Stimulated activated CD8-positive, alpha-beta memory T cell treated with anti-CD3 and anti-CD28 coated beads, Interleukin-15, amount 100 ng/mL, for 48 hours (primary cell): ENCODE measurements around the gene MYO18A.

Experiments used
- DNase-seq, 2 donors: peaks; one replicate each; pipeline ENCODE4 v3.0.0-alpha.2; 2020; ENCODE audit warnings: low read depth in 2 of 2

Gene MYO18A

DNA sequence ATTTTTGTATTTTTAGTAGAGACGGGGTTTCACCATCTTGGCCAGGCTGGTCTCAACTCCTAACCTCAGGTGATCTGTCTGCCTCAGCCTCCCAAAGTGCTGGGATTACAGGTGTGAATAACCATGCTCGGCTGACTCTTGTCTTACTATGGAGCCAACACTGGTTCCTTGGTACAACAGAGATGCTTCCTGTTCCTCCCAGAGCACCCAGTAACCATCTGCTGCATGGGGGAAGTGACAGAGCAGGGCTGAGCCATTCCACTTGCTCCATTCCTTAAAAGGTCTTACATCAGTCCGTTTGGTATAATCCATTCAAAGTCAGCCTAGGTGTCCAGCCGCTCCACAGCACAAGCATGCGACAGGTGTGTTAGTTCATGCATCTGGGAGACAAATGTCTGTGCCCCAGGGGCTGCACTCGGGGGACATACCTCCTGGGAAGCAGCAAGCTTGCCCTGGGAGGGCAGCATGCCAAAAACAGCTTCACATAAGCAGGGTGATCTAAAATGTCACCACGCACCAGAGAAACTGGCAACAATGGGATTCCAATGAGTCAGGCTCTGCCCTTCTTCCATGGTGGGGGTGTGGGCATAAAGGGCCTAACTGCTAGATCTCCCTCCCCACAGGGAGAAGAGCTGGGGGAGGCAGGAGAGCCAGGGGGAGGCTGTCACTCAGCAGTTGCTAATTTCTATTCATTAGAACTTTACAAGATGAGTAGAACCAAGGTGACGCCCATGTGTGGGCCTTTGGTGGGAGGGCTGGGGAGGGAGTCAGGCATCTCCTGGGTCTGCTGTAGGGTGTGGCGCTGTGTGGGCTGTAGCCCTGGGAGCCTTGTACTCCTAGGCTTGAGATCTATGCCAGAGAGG lies 101.8 kb downstream of the MYO18A start:
- DNase-seq: no peak

GRCh38 chr17:29077320-29077719 lies 102.9 kb downstream of the MYO18A start:
- DNase-seq: no peak

- DNase-seq: no peak
Measured at GRCh38 chr17:29076722-29077121, 103.5 kb downstream of the MYO18A start.

DNA sequence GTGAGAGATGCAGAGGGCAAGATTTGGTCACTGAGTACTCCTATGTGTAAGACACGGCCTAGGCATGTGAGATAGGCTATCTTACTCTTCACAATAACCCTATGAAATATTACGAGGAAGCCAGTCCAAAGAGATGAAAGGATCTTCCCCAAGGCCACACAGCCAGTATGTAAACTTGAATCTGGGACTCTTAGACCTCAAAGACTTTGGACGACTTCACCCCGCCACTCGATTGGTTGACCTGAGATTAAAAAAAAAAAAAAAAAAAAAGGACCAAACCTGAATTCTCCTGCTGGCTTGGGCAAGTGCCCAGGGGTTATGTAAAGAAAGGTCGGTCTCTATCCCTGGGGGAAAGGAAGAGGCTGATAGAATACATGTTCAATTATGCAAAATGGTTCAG lies 104.1 kb downstream of the MYO18A start:
- DNase-seq: no peak

- no peak for DNase-seq
Measured at GRCh38 chr17:29074488-29074887, 105.7 kb downstream of the MYO18A start.

DNA sequence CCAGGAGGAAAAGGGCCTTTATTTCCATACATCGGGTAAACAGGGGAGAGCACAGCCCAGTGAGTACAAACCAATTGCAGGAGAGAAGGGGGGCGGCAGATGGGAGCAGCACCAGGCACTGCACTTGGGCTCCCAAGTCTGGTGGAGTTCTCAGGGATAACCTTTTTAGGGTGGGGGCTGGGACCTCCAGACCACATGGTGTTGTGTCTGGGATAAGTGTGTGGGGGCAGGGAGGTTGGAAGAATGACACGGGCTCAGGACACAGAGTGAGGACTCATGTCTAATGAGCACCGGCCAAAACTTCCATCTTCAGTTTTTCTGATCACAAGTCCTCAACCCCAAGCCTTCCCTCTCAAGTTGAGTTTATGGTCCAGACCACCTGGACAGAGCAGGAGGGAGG lies 106.7 kb downstream of the MYO18A start:
- no peak for DNase-seq

DNA sequence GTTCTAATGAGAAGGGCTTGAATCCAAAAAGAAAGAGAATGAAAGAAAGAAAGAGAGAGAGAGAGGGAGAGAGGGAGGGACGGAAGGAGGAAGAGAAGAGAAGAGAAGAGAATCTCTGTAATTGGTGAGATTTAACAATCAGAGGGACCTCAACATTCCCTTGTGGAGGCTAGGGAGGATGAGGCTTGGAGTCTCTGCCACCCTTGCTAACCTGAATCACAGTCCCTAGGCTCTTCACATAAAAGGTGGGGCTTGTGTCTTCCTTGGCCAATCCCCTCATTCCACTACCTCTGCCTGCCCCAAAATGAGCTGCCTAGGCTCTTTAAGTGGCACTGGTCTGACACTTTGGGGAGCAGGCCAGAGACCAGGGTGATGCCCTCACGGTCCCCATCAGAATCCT lies 107.2 kb downstream of the MYO18A start:
- no peak for DNase-seq

GRCh38 chr17:29071303-29071702 lies 108.9 kb downstream of the MYO18A start:
- DNase-seq: no peak

GRCh38 chr17:29070781-29071180 lies 109.4 kb downstream of the MYO18A start:
- no peak for DNase-seq

DNA sequence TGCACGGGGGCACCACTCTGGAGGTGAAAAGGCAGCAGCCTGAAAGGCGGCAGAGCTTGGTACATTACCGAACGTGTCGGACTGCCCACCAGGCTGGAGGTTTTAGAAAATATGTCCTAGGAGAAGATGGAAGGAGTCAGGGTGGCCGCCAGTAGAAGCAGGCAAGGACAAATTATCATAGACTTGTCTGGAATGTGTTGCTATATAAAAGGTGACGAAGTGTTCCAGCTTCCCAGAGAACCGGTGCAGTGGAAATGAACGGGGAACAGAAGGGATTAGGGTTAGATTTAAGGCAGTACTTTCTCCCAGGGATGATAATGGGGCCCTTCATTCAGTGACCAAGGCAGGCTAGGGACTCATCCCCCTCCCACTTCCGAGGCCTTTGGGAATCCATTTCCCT lies 109.9 kb downstream of the MYO18A start:
- DNase-seq: no peak

DNA sequence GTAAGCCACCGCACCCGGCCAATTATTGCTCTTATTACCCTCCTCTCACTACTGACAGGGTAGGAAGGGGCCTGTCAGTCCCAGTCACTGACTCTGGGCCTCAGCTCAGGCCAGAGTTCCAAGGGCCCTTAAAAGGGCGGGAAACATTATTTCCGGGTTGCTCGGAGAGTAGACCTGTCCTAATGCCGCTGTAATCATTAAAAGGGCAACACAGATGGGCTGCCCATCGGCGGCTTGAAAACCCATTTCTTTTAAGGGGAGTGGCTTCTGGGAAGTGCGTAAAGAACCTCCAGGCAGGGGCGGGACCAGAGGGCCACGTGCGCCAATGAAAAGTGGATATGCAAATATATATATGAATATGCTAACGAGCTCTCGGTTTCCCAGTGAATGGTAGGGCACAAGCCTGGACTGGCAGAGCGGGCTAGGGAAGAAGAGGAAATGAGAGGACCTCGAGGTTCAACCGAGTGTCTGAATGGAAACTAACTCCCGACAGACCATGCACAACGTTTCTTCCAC lies 110.6 kb downstream of the MYO18A start:
- no peak for DNase-seq

DNA sequence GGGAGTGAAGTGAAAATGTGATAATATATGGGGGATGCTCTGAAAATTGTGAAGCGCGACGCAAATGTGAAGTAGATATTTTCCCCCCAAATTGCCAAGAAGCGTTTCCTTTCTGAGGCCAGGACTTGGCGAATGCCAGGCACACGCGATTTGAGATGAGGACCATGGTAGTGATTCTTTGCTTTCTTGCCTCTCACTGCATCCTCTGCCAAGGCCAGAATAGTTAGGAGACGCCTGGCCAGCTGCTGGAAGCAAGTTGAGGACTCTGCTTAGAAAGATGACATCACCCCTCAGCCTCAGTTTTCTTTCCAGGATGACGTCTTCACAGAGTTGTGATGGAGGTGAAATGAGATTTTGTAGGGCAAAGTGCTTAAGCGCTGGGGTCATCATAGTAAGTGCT lies 111.4 kb downstream of the MYO18A start:
- no peak for DNase-seq

- DNase-seq: no peak
Measured at GRCh38 chr17:29066606-29067005, 113.6 kb downstream of the MYO18A start.

GRCh38 chr17:29066047-29066446 lies 114.2 kb downstream of the MYO18A start:
- DNase-seq: no peak

- no peak for DNase-seq
Measured at GRCh38 chr17:29063992-29064391, 116.2 kb downstream of the MYO18A start.

DNA sequence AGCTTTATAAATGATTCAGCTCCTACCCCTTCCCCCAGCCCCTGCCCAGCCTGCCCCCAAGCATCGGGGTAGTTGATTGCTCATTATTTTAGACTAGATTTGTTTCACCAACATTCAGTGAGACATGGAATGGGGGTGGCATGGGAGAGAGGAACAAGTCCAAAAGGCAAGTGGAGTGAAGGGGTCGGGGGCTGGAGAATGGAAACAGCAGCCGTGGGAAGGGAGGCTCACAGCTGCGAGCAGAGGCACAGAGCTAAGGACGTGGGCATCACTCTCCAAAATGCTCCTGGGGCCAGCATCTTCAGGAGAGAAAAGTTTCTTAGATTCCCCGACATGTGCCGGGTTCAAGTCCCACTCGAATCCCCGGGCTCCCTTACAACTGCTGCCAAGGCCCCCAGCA lies 118.0 kb downstream of the MYO18A start:
- DNase-seq: no peak

DNA sequence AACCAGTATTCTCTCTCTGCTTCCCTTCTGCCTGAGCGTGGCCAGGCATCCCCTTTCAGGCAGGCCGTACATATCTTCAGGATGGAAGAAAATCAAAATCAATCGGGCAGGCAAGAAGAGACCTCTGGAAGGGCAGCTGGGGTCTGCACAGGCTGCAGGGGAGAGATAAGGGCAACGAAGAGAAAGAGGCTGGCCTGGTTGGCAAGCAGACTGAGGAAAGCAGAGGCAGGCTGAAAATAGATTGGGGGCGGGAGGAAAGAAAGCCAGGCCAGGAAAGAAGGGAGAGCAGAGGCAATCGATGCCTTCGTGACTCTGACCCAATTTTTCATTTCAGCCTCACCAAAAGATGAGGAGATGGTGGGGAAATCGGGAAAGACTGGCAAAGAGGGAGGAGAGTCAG lies 119.2 kb downstream of the MYO18A start:
- DNase-seq: no peak

DNA sequence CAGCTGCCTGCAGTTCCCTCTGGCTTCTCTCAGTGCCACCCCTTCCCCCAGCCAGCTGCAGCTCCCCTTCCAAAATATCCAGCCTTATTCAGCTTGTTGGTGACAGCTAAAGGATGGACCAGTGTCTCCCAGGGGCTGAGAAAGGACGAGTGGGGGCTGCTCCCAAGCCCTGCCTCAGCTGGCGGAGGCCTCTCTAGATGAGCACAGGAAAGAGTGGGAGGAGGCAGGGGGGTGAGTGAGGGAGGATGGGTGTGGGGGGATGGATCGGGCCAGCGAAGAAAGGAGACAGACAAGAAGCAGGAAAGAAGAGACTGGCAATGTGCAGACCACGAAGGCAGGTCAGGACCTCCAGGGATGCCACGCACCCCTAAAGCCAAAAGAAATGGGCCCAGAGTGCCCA lies 119.7 kb downstream of the MYO18A start:
- no peak for DNase-seq

DNA sequence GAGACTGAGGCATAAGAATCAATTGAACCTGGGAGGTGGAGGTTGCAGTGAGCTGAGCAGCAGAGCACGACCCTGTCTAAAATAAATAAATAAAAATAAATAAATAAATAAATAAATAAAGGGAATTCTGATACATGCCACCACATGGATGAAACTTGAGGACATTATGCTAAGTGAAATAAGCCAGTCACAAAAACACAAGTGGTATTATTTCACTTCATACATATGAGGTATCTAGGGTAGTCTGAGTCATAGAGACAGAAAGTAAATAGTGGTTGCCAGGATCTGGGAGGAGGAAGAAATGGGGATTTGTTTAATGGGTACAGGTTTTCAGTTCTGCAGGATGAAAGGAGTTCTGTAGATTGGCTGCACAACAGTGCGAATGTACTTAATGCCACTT lies 120.9 kb downstream of the MYO18A start:
- DNase-seq: no peak

DNA sequence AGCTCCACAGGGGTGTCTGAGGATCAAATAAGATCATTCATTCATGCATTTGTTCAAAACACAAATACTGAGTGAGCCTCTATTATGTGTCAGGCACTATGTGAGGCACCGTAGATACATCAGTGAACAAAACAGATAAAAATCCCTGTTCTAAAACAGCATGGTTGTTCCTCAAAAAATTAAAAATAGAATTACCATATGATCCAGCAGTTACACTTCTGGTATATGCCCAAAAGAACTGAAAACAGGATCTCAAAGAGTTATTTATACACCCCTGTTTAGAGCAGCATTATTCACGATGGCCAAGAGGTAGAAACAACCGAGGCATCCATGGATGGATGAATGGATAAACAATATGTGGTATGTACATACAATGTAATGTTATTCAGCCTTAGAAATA lies 121.8 kb downstream of the MYO18A start:
- DNase-seq: no peak

DNA sequence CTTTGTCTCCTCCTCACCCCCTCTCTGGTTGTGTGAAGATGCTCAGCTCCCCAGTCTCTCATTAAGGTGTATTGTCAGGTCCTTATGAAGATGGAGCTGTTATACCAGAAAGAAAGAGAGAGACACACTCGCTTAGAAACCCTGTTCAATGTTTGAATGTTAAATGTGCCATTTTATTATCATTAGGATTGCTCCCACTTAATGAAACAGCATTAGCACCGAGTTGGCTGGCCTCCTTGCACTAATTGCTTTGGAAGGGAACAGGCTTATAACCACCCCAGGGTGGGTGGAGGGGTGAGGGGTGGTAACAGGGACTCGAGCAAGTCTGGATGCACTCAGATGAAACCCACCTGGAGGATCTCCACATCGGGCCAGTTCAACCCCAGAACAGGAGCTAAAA lies 122.8 kb downstream of the MYO18A start:
- no peak for DNase-seq

GRCh38 chr17:29054835-29055234 lies 125.4 kb downstream of the MYO18A start:
- no peak for DNase-seq

DNA sequence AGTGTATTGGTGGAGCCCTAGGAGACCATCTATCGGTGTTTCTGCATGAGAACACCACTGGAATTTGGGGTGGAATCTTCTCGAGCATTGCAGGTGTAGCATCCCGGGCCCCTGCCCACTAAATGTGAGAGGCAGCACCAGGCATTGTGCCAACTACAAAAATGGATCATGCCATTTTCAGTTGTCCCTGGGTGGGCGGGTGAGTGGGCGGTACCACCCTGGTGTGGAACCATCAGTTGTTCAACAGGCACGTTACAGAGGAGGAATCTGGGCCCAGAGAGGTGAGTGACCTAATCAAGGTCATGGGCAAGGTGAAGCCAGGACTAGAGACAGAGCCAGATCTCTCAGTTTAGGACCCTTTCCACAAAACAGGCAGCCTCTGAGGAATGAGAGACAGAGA lies 128.5 kb downstream of the MYO18A start:
- DNase-seq: no peak

- no peak for DNase-seq
Measured at GRCh38 chr17:29051194-29051593, 129.0 kb downstream of the MYO18A start.
